Progenitor cell of endocrine pancreas (in vitro differentiated cells): ENCODE measurements around the gene PARP8. TPM values are rescaled to one million over a fixed set of nuclear protein-coding genes. Genes with fewer than 3 reads are reported as not detected.

Experiments
- DNase-seq: peaks from one replicate; pipeline ENCODE4 v3.0.0; 2021; ENCODE audit warnings: low spot score; ENCODE audit not compliant: unreplicated experiment
- H3K27ac Mint-ChIP-seq: 2 replicates; pipeline ENCODE4 v1.8.0; 2021; ENCODE audit warnings: mild to moderate bottlenecking, moderate library complexity, mixed read lengths
- H3K27me3 Mint-ChIP-seq: 2 replicates; pipeline ENCODE4 v1.8.0; 2021; ENCODE audit warnings: mixed read lengths
- H3K36me3 Mint-ChIP-seq: 2 replicates; pipeline ENCODE4 v1.8.0; 2022; ENCODE audit warnings: mixed read lengths; ENCODE audit not compliant: insufficient read depth
- H3K4me1 Mint-ChIP-seq: 2 replicates; pipeline ENCODE4 v1.8.0; 2021; ENCODE audit warnings: low read depth, mixed read lengths
- H3K4me3 Mint-ChIP-seq: 2 replicates; pipeline ENCODE4 v1.8.0; 2021; ENCODE audit warnings: low read depth, mild to moderate bottlenecking, moderate library complexity, mixed read lengths
- H3K9me3 Mint-ChIP-seq: 2 replicates; pipeline ENCODE4 v1.8.0; 2021; ENCODE audit warnings: low read depth, mixed read lengths
- CTCF ChIP-seq: fragments of 200-600 bp; sonication (generic); IDR thresholded peaks from one replicate; pipeline ENCODE4 v1.5.0; 2021; ENCODE audit warnings: antibody characterized with exemption, mild to moderate bottlenecking; ENCODE audit not compliant: unreplicated experiment
- total RNA-seq: library from RNA; stranded (reverse); gene quantifications from 2 replicates; pipeline ENCODE4 v1.2.1, GENCODE V29; 2021

The PARP8 gene
- total RNA-seq, 1 donor from 2014 or later, result 26.7 TPM

DNA sequence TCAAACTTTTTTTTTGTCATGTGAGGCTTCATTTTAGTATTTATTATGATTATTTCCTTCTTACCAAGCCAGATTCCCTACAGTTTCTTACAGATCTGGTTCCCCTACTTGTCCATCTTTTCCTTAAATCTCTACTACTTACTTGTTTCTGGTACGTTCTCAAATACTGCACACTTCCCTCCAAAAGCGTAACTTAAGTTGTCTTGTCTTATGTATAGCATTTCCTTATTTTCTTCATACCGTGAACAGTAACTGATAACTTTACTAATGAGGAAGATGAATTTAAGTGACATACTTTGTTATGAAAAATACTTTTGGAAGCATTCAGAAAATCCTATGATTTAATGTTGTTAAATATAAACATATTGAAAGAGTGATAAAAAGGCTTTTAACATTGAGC is 67.3 kb downstream of the PARP8 start:
- H3K27me3 Mint-ChIP-seq, result no peaks in the 10 kb centered on the region
- H3K27ac Mint-ChIP-seq, result no peak overlapping the region
- TF ChIP-seq CTCF, result no peak
- H3K4me1 Mint-ChIP-seq, result peaks cover 2% of the 10 kb centered on the region
- no peaks in the 10 kb centered on the region for H3K36me3 Mint-ChIP-seq
- no peak for DNase-seq
- H3K9me3 Mint-ChIP-seq, result no peaks in the 10 kb centered on the region
- H3K4me3 Mint-ChIP-seq, result no peak overlapping the region

DNA sequence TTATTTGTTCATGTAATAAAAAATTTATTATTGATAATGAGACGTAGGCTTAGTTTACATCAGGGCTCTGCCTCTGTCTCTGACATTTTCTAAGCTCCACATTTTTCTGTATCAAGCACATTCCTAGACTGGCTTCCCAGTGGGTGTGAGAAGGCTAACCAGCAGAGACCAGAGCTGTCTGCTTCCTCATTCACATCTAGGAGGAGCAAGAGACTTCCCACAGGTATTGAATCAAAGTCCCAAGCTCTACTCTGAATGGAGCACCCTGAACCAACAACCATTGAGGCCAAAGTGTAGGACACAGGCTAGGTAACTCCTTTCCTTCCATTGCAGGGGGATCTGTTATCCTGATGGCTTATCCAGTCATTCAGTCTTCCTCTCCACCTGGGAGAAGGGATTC is 72.4 kb downstream of the PARP8 start:
- no peaks in the 10 kb centered on the region for H3K36me3 Mint-ChIP-seq
- no peak overlapping the region for H3K4me3 Mint-ChIP-seq
- no peaks in the 10 kb centered on the region for H3K9me3 Mint-ChIP-seq
- no peak overlapping the region for H3K27ac Mint-ChIP-seq
- no peak for TF ChIP-seq CTCF
- no peaks in the 10 kb centered on the region for H3K27me3 Mint-ChIP-seq
- peaks cover 2% of the 10 kb centered on the region for H3K4me1 Mint-ChIP-seq
- no peak for DNase-seq

GRCh38 chr5:50740832-50741231 is 74.4 kb downstream of the PARP8 start:
- no peaks in the 10 kb centered on the region for H3K27me3 Mint-ChIP-seq
- no peak for TF ChIP-seq CTCF
- no peaks in the 10 kb centered on the region for H3K36me3 Mint-ChIP-seq
- no peak for DNase-seq
- no peaks in the 10 kb centered on the region for H3K9me3 Mint-ChIP-seq
- H3K4me1 Mint-ChIP-seq, result no peaks in the 10 kb centered on the region
- no peak overlapping the region for H3K27ac Mint-ChIP-seq
- no peak overlapping the region for H3K4me3 Mint-ChIP-seq

DNA sequence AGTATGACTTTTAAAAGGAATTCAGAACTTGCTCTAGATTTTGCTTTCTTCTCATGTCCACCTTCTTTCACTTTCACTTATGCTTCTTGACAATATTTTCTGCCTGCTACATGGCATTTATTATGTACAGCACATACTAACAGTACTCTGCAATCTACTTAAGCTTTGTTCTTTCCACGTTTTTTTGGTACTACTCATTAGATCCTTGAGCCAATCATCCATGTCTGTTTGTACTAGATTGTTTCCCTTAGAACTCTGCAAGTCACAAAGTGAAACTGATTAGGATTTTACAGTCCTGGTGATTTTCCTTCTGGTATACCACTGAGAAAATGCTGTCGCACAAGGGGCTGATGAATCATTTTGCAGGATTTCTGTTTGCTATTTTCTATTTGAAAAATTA is 78.3 kb downstream of the PARP8 start:
- H3K27me3 Mint-ChIP-seq, result no peaks in the 10 kb centered on the region
- H3K4me3 Mint-ChIP-seq, result no peak overlapping the region
- no peaks in the 10 kb centered on the region for H3K9me3 Mint-ChIP-seq
- no peak for TF ChIP-seq CTCF
- no peak for DNase-seq
- no peak overlapping the region for H3K27ac Mint-ChIP-seq
- H3K4me1 Mint-ChIP-seq, result peaks cover 7% of the 10 kb centered on the region
- no peaks in the 10 kb centered on the region for H3K36me3 Mint-ChIP-seq

GRCh38 chr5:50745221-50745910 is 78.9 kb downstream of the PARP8 start:
- peaks cover 7% of the 10 kb centered on the region for H3K4me1 Mint-ChIP-seq
- no peaks in the 10 kb centered on the region for H3K36me3 Mint-ChIP-seq
- no peaks in the 10 kb centered on the region for H3K27me3 Mint-ChIP-seq
- no peaks in the 10 kb centered on the region for H3K9me3 Mint-ChIP-seq
- H3K27ac Mint-ChIP-seq, result no peak overlapping the region
- no peak for TF ChIP-seq CTCF
- no peak overlapping the region for H3K4me3 Mint-ChIP-seq
- DNase-seq, result no peak
